Vagina (tissue), 2 donors: ENCODE results near the gene RHEX.

Experiments
- POLR2A ChIP-seq, 2 donors: fragments of 450-650 bp; IDR thresholded peaks; one replicate each; pipeline ENCODE4 v1.6.1; 2017; ENCODE audit warnings: antibody characterized with exemption in 2 of 2, mild to moderate bottlenecking in 2 of 2, moderate library complexity in 2 of 2
- POLR2AphosphoS5 ChIP-seq, 2 donors: sonication (generic); formaldehyde crosslinking; IDR thresholded peaks; one replicate each; pipeline ENCODE4 v1.9.0; 2017; ENCODE audit warnings: antibody characterized with exemption in 2 of 2, mild to moderate bottlenecking in 2 of 2, low read depth in 1 of 2; ENCODE audit not compliant: insufficient read depth in 1 of 2

DNA sequence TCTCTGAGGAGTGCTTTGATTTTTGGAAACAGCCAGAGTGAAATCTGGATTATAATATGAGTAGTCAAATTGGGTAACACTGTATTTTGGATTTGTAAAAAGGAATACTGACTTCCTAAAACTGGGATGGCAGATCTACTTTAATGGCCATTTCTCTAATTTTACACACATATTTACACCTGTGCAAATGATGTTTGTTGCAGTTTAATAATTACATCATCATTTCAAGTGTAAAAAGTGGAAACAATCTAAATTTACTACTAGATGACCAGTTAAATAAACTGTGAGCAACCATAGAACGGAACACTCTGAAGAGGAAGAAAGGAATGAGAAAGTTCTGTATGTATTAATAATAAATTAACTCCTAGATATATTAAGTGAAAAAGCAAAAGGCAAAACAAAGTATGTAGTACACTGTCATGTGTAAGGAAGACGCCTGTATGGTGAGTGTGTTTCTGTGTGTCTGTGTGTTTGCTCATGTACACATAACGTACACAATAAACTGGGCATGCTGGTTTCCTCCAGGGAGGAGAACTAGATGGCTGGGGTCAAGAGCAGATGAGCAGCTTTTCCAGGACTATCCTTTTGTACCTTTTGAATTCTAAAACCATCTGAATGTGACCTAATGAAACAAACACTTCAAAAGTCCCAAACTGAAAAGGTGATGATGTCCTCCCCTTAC lies 2.9 kb upstream of the RHEX start:
- TF ChIP-seq POLR2AphosphoS5 (IDR thresholded peaks at IDR 0.05; ENCODE audit: insufficient read depth in 1 of 2, low read depth in 1 of 2) (no peak), POLR2A (IDR thresholded peaks at IDR 0.05) (no peak)
